Activated naive CD4-positive, alpha-beta T cell treated with anti-CD3 and anti-CD28 coated beads, Interleukin-2, amount 10 ng/mL, durations not matched to agents 7 days and 5 days (primary cell): ENCODE data around the gene GARIN6.
A peak's percentile ranks its signal among the peaks of the same experiment; 100 is the strongest.
"Not testable (repeated sequence)": the region's sequence is repeated elsewhere in the genome, so short reads cannot be mapped to it uniquely, and the experiment has no call there.

Source experiments
- CTCF ChIA-PET: fragments of 350-600 bp; sonication (Branson Sonifier 250); formaldehyde crosslinking; loops from one replicate; lab custom pipeline; 2021; ENCODE audit warnings: antibody characterized with exemption; lab: Charles Lee
- DNase-seq: peaks from one replicate; pipeline ENCODE4 v3.0.0-alpha.2; 2020
- H3K27ac Mint-ChIP-seq: one replicate; pipeline ENCODE4 v1.8.0; 2021; ENCODE audit warnings: mild to moderate bottlenecking, moderate library complexity, mixed read lengths
- H3K27me3 Mint-ChIP-seq: one replicate; pipeline ENCODE4 v1.8.0; 2021; ENCODE audit warnings: mild to moderate bottlenecking, mixed read lengths
- H3K36me3 Mint-ChIP-seq: one replicate; pipeline ENCODE4 v1.8.0; 2021; ENCODE audit warnings: mixed read lengths
- H3K4me1 Mint-ChIP-seq: one replicate; pipeline ENCODE4 v1.8.0; 2021; ENCODE audit warnings: mixed read lengths
- H3K4me3 Mint-ChIP-seq: one replicate; pipeline ENCODE4 v1.8.0; 2021; ENCODE audit warnings: mild to moderate bottlenecking, moderate library complexity, mixed read lengths
- H3K9me3 Mint-ChIP-seq: one replicate; pipeline ENCODE4 v1.8.0; 2021; ENCODE audit warnings: mixed read lengths

Gene GARIN6

DNA sequence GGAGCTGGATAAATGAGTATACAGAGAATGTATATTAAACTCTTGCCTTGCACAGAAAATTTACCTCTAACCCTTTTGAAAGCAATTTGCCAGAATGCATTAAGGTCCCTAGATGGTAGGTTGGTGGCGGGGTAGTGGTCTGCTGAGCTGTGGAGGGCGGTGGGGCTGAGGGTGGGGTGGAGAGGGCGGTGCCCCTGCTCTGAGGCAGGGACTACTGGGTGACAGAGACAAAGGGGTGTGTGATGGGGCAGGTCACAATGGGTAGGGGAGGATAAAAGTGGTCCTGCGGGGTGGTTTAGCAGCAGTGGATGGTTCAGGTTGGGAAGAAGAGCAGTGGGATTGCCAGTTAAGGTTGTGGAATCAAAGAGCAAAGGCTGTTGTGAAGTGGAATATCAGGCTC lies at the start of gene GARIN6:
GARIN6 (plus strand) TSS at position 301 of the 400 bp plus-strand sequence. CDS start 422 bp downstream, outside the sequence.
- CTCF ChIA-PET: no interaction called here
- no peaks in the 10 kb centered on the region for H3K36me3 Mint-ChIP-seq
- H3K4me1 Mint-ChIP-seq: no peaks in the 10 kb centered on the region
- no peak within 1 kb of the TSS for H3K4me3 Mint-ChIP-seq
- no peak for DNase-seq
- no peak within 1 kb of the TSS for H3K27ac Mint-ChIP-seq
- H3K27me3 Mint-ChIP-seq: no peaks in the 10 kb centered on the region
- H3K9me3 Mint-ChIP-seq: no peaks in the 10 kb centered on the region

DNA sequence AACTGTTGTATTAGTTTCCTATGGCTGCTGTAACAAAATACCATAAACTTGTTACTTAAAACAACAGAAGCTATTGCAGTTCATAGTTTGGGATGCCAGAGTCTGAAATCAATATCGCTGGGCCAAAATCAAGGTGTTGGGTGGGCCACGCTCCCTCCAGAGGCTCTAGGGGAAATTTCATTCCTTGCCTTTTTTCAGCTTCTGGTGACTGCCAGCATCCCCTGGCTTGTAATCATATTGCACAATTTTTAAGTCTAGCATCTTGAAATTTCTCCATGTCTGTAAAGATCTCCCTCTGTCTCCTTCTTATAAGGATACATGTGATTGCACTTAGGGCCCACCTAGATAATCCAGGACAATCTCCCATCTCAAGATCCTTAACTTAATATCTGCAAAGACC lies 48.8 kb upstream of the GARIN6 start:
- Mint-ChIP-seq H3K9me3 (peaks cover 5% of the 10 kb centered on the region), H3K27me3 (no peaks in the 10 kb centered on the region), H3K4me3 (no peak overlapping the region), H3K27ac (no peak overlapping the region), H3K36me3 (no peaks in the 10 kb centered on the region), H3K4me1 (no peaks in the 10 kb centered on the region)
- CTCF ChIA-PET: no interaction called here
- DNase-seq: no peak

DNA sequence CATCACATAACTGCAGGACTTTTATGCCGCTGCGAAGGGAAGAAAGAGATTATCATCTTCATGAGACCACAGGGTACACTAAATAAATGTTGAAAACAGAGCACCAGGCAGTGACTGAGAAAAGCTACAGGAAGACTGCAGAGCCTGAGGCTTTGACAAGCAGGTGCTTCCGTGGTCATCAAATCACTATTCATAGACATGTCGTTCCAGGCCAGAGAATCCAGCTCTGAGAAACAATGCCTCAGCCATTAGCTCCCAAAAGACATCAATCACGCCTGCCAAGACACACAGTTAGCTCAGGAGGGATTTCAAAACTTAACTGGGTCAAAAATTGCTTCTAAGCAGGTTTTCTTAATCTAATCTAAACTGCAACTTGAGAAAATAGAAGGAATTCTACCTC lies 47.2 kb upstream of the GARIN6 start:
- no peak for DNase-seq
- H3K4me1 Mint-ChIP-seq: no peaks in the 10 kb centered on the region
- no peaks in the 10 kb centered on the region for H3K27me3 Mint-ChIP-seq
- H3K9me3 Mint-ChIP-seq: peaks cover 5% of the 10 kb centered on the region
- H3K27ac Mint-ChIP-seq: no peak overlapping the region
- no peak overlapping the region for H3K4me3 Mint-ChIP-seq
- CTCF ChIA-PET: no interaction called here
- no peaks in the 10 kb centered on the region for H3K36me3 Mint-ChIP-seq

DNA sequence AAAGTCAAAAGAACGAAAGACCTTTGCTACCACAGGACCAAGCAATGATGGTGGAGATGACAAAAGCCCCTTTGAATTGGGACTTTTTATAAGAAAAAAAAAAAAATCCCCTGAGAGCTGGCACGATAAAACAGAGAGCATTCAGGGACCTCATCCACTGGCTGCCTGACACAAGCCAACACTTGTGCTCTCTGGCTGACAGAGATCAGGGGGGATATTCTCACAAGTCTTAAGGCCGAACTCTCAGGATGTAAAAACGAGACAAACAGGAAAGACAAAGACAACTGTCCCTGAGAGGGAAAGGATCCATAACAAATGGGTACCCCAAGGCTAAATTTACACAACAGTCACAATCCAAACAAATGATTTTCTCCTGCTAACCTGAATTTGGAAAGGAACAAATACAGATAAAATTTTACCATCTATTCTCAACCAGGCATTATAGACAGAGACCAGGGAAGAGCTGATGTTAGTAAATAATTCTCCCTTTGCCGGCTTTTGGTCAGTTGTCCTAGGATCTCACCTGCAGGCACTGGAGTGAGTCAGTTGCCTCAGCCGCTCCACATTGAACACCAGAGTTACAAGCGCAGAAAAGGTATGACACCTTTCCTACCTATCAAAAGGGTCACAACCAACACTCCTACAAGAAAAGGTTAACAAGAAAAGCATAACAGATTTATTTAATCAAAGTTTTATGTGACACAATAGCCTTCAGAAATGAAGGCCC lies 37.9 kb upstream of the GARIN6 start:
- CTCF ChIA-PET: no interaction called here
- Mint-ChIP-seq H3K36me3 (no peaks in the 10 kb centered on the region), H3K27me3 (no peaks in the 10 kb centered on the region), H3K4me3 (no peak overlapping the region), H3K9me3 (no peaks in the 10 kb centered on the region), H3K27ac (no peak overlapping the region), H3K4me1 (no peaks in the 10 kb centered on the region)
- DNase-seq: no peak

DNA sequence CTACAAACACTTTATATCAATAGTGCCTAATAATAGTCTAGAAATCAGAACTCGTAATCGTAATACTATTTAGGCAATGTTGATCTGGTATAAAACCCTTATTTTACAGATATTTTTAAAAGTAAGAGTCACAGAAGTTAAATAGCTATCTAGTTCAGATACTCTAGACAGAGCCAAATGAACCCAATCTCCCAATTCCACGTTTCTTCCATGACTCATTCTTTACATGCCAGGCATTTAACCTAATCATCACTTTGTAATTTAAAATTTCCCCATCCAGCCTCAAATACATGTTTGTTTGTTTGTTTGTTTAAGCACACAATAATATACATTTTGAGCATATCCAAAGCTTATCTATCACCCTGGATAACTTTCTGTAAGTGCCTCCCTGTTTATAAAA lies 36.4 kb upstream of the GARIN6 start:
- Mint-ChIP-seq H3K27me3 (no peaks in the 10 kb centered on the region), H3K4me3 (no peak overlapping the region), H3K4me1 (no peaks in the 10 kb centered on the region), H3K27ac (no peak overlapping the region), H3K36me3 (no peaks in the 10 kb centered on the region), H3K9me3 (peaks cover 3% of the 10 kb centered on the region)
- DNase-seq: no peak
- CTCF ChIA-PET: no interaction called here

DNA sequence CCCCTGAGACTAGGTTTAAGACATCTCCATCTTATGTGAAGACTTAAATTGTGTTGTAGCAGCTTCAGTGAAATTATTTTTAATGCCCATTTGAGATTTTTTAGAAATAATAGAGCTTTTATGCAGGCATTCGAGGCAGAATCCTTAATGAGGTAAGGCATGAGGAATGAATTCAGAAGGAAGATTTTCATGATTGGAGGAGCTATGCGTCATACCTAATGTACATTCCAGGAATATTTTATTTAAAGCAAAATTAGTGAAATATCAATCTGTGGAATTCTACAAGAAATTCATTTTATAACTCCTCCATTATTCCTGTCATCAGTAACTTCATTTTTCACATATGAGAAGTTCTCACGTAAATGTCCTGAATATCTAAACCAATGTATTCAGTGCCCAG lies 36.0 kb upstream of the GARIN6 start:
- Mint-ChIP-seq H3K27ac (no peak overlapping the region), H3K36me3 (no peaks in the 10 kb centered on the region), H3K4me1 (no peaks in the 10 kb centered on the region), H3K4me3 (no peak overlapping the region), H3K27me3 (no peaks in the 10 kb centered on the region), H3K9me3 (peaks cover 3% of the 10 kb centered on the region)
- DNase-seq: no peak
- CTCF ChIA-PET: no interaction called here

DNA sequence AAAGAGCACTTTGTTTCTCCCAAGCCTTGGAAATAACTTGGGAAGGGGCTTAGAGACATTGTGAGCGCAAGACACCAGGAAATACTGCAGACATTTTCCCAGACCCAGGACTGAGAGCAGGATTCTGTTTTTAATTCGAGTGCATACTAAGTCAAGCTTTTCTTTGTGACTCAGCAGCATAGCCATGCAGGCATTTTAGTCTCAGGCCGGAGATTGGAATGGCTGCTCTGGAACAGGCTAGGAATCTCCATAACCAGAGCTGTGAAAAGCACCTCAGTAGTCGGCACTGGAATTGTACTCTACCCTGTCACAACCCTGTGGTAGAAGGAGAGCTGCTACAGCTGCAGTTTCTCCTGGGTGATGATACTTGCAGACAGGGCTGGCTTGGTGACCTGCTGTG lies 28.9 kb upstream of the GARIN6 start:
- H3K27ac Mint-ChIP-seq: no peak overlapping the region
- H3K4me1 Mint-ChIP-seq: no peaks in the 10 kb centered on the region
- CTCF ChIA-PET: no interaction called here

DNA sequence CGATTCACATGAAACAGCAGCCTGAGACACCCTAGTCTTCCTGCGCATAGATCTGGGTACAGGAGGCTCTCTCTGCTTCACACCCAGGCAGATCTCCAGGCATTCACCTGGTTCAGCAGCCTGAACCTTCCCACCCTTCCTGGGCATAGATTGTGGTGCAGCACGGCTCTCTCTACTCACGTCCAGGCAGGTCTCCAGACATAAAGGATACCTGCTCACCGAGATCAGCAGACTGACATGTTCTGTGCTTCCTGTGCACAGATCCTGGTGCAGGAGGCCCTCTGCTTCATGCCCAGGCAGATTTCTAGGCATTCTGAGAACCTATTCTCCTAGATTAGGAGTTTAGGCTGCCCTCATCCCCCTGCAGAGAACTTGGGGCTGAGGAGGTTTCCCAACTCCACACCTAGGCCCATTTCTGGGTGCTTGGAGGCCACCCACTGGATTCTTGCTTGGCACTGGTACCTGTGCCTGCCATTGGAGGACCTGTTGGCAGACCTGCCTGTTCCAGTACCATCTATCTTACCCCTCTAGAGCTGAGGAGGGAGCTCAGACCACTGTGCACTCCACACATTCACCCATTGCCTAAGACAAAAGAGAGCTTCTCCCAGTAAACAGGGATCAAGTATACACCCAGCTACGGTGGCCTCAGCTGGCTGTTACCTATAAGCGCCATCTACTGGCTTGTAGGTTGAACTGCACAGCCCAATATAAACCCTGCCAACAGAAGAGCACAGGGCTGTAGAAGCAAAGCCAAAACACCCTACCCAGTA lies 28.0 kb upstream of the GARIN6 start:
- Mint-ChIP-seq H3K4me3 (no peak overlapping the region), H3K27ac (no peak overlapping the region), H3K36me3 (no peaks in the 10 kb centered on the region), H3K27me3 (no peaks in the 10 kb centered on the region), H3K4me1 (no peaks in the 10 kb centered on the region), H3K9me3 (peaks cover 9% of the 10 kb centered on the region)
- CTCF ChIA-PET: interaction anchor here (0.7 to 1.5 kb wide), 3 partner anchors 206 to 577 kb away, joined by 3 to 8 read pairs (median 4); no protein-coding TSS in a partner anchor
- peak; percentile 27 for DNase-seq

More for the DNA sequence above, 28.9 kb upstream of the GARIN6 start:
- peaks cover 9% of the 10 kb centered on the region for H3K9me3 Mint-ChIP-seq
- no peaks in the 10 kb centered on the region for H3K36me3 Mint-ChIP-seq
- no peaks in the 10 kb centered on the region for H3K27me3 Mint-ChIP-seq
- no peak overlapping the region for H3K4me3 Mint-ChIP-seq
- DNase-seq: no peak

DNA sequence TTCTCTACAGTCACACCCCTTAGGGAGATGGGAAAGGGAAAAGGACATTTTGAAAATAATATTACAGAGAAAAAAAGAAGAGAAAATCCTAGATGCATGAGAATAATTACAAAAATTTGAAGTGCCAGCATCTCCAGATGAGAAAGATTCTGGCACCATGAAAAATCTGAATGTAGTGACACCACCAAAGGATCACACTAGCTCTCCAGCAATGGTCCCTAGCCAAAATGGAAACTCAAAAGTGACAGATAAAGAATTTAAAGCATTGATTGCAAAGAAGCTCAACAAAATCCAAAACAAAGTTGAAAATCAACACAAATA lies 27.4 kb upstream of the GARIN6 start:
- CTCF ChIA-PET: interaction anchor here (0.7 to 1.5 kb wide), 4 partner anchors 207 to 577 kb away, joined by 3 to 8 read pairs (median 4); no protein-coding TSS in a partner anchor
- no peaks in the 10 kb centered on the region for H3K27me3 Mint-ChIP-seq

DNA sequence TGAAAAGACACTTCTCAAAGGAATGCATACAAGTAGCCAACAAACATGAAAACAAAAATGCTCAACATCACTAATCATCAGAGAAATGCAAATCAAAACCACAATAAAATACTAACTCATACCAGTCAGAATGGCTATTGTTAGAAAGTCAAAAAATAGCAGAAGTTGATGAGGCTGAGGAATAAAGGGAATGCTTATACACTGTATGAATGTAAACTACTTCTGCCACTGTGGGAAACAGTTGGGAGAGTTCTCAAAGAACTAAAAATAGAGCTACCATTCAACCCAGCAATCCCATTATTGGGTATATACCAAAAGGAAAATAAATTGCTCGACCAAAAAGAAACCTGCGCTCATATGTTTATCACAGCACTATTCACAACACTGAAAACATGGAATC lies 23.0 kb upstream of the GARIN6 start:
- H3K9me3 Mint-ChIP-seq, H3K36me3 Mint-ChIP-seq, H3K4me1 Mint-ChIP-seq, H3K27me3 Mint-ChIP-seq, H3K27ac Mint-ChIP-seq, CTCF ChIA-PET, DNase-seq, H3K4me3 Mint-ChIP-seq: not testable (repeated sequence)

More for the DNA sequence above, 27.4 kb upstream of the GARIN6 start:
- H3K4me3 Mint-ChIP-seq: no peak overlapping the region
- no peak overlapping the region for H3K27ac Mint-ChIP-seq
- DNase-seq: no peak
- H3K9me3 Mint-ChIP-seq: peaks cover 9% of the 10 kb centered on the region
- no peaks in the 10 kb centered on the region for H3K4me1 Mint-ChIP-seq
- no peaks in the 10 kb centered on the region for H3K36me3 Mint-ChIP-seq

DNA sequence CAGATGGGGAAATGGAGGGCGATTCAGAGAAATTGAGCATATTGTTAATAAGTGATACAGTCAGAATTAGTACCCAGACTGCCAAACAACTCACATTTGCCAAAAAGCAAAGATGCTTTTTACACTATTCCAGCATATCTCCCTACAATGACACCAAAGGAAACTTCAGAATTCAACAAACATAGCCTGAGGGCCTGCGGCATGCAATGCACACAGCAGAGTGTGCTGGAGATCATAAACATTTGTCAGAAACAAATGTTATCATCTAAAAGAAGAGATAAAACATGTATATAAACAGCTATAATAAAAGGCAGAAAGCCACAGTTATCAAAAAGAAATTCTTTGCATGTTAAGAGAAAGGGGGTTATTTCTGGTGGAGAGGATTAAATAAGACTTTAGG lies 20.1 kb upstream of the GARIN6 start:
- no peak for DNase-seq
- Mint-ChIP-seq H3K4me1 (no peaks in the 10 kb centered on the region), H3K9me3 (peaks cover 2% of the 10 kb centered on the region), H3K36me3 (no peaks in the 10 kb centered on the region), H3K27ac (no peak overlapping the region), H3K27me3 (no peaks in the 10 kb centered on the region), H3K4me3 (no peak overlapping the region)
- CTCF ChIA-PET: no interaction called here

DNA sequence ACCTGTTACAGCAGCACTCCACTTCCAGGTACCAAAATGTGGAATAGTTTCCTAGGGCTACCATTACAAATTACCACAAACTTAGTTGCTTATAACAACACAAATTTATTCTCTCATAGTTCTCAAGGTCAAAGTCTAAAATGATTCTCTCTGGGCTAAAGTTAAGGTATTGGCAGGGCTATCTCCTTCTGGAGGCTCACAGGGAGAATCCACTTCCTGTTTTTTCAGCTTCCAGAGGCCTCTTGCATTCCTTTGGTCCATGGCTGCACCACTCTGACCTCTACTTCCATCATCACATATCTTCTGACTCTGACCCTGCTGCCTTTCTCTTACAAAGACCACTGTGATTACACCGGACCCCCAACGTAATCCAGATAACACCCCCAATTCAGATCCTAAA lies 2.9 kb upstream of the GARIN6 start:
- no peaks in the 10 kb centered on the region for H3K27me3 Mint-ChIP-seq
- no peak overlapping the region for H3K4me3 Mint-ChIP-seq
- no peak overlapping the region for H3K27ac Mint-ChIP-seq
- peaks cover 1% of the 10 kb centered on the region for H3K9me3 Mint-ChIP-seq
- CTCF ChIA-PET: no interaction called here
- H3K4me1 Mint-ChIP-seq: no peaks in the 10 kb centered on the region
- DNase-seq: no peak
- H3K36me3 Mint-ChIP-seq: no peaks in the 10 kb centered on the region

DNA sequence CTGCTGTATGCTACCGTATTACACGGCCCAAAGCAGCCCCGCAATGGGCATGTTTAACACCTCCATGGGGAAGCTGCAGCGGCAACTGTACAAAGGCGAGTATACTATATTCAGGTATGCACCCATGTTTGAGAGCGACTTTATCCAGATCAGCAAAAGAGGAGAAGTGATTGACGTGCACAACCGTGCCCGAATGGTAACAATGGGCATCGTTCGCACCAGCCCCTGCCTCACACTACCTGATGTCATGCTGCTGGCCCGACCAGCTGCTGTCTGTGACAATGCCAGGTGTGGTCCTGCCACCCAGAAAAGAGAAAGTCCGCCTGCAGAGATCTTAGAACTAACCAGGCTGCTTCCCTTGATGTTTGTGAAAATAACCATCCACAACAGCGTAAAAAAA lies 630 bp downstream of the GARIN6 start:
- Mint-ChIP-seq H3K36me3 (no peaks in the 10 kb centered on the region), H3K9me3 (no peaks in the 10 kb centered on the region), H3K27ac (no peak overlapping the region), H3K27me3 (no peaks in the 10 kb centered on the region), H3K4me1 (no peaks in the 10 kb centered on the region), H3K4me3 (no peak overlapping the region)
- no peak for DNase-seq
- CTCF ChIA-PET: no interaction called here

DNA sequence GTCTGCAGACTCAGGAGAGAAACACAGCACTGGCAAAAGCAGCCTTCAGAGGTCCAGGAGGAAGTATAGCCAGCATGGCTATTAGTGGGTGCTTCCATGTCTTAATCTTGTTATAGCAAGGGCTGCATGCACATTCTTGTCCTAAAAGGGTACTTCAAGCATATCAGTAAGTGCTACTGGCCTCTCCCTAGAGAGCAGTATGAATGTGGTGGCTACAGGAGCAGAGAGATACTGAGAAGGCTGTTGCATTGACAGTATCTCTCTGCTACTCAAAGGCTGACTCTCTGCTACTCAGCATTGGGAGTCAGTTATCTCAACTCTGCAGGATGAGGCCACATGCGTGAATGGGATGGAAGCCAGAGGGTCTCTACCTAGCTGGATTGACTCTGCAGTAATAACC lies 2.0 kb downstream of the GARIN6 start:
- no peak for DNase-seq
- Mint-ChIP-seq H3K27ac (no peak overlapping the region), H3K27me3 (no peaks in the 10 kb centered on the region), H3K4me3 (no peak overlapping the region), H3K4me1 (no peaks in the 10 kb centered on the region), H3K36me3 (no peaks in the 10 kb centered on the region), H3K9me3 (no peaks in the 10 kb centered on the region)
- CTCF ChIA-PET: no interaction called here
